ENCODE data around the gene HRAS.

HRAS gene

DNA sequence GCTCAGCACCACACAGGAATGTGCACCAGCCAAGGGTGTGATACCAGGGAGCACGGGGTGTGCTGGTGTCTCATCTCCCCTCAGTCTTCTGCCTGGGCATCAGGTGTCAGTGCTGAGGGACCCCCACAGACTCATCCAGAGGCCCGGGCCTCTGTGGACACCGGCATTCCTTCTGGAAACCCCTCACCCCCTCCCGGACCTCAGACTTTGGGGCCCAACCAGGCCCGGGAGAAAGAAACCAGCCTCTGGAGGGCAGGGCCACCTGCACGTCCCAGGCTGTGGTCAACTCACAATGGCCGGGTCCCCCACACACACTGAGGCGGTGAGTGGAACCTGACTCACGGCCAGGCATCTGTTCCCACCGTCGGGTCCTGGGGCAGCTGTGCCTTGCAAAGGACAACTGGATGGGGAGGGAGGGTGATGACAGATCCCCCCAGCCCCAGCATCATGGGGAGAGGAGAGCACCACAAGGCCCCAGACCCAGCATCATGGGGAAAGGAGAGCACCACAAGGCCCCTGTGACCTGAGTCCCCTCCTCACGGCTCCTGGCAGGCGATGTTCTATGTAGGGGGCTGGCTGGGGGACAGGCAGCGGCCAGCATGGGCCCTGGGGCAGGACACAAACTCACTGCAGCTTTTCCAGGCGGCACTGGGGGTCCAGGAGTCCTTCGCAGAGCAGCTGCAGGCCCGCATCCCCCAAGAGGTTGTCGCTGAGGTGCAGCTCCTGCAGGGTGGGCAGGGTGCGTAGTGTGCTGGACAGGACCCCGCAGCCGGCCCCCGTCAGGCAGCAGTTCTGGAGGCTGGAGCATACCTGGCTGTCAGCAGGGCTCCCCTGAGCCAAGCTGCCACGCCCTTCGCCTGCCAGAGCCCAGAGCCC lies 35.9 kb downstream of the HRAS start:
- H3K27me3 ChIP-seq (replicated peaks): no peaks in the 10 kb centered on the region
- peaks cover 71% of the 10 kb centered on the region for H3K36me3 ChIP-seq (replicated peaks)
- no peak for DNase-seq
- TF ChIP-seq, protein P1, sequence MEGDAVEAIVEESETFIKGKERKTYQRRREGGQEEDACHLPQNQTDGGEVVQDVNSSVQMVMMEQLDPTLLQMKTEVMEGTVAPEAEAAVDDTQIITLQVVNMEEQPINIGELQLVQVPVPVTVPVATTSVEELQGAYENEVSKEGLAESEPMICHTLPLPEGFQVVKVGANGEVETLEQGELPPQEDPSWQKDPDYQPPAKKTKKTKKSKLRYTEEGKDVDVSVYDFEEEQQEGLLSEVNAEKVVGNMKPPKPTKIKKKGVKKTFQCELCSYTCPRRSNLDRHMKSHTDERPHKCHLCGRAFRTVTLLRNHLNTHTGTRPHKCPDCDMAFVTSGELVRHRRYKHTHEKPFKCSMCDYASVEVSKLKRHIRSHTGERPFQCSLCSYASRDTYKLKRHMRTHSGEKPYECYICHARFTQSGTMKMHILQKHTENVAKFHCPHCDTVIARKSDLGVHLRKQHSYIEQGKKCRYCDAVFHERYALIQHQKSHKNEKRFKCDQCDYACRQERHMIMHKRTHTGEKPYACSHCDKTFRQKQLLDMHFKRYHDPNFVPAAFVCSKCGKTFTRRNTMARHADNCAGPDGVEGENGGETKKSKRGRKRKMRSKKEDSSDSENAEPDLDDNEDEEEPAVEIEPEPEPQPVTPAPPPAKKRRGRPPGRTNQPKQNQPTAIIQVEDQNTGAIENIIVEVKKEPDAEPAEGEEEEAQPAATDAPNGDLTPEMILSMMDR (IDR thresholded peaks at IDR 0.05; ENCODE audit: low read depth, low read length, missing control alignments): no peak
- no peak overlapping the region for H3K27ac ChIP-seq
- in situ Hi-C loops (cut with HindIII; ENCODE audit: low pct_ligation_motif_present, low sequenced_read_pairs): no loop called here
- H3K4me3 ChIP-seq (ENCODE audit: low read depth, low read length): no peak overlapping the region

DNA sequence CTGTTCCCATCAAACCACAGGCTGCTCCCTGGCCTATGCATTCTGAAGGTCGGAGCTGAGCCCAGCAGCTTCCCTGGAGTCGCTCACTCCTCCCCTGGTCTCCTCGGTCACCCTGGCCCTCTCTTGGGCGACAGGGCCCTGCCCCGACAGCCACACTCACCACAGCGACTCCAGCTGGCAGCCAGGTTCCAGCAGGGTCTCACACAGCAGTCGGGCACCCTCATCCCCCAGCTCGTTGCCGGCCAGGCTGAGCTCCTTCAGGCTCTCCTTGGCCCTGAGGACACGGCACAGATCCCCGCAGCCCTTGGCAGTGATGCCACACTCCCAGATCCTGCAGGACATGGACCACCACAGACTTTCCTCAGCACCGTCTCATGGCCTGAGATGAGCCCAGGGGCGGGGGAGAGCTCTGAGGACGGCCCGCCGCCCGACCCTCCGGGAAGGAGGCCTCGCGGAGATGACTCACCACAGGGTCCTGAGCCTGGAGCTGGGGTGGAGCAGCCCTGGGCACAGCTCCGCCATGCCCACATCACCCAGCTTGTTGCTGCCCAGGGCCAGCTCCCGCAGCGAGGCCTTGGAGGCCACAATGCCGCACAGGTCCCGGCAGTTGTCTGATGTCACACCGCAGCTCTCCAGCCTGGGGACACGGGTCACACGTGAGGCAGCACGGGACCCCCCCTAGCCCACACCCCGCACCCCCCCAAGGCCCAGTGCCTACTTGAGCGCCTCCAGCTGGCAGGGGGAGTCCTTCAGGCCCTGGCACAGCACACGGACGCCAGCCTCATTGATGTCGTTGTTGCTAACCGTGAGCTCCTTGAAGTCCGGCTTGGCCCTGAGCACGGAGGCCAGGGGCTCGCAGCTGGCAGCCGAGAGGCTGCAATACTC lies 36.8 kb downstream of the HRAS start:
- no peak overlapping the region for H3K4me3 ChIP-seq (ENCODE audit: low read depth, low read length)

DNA sequence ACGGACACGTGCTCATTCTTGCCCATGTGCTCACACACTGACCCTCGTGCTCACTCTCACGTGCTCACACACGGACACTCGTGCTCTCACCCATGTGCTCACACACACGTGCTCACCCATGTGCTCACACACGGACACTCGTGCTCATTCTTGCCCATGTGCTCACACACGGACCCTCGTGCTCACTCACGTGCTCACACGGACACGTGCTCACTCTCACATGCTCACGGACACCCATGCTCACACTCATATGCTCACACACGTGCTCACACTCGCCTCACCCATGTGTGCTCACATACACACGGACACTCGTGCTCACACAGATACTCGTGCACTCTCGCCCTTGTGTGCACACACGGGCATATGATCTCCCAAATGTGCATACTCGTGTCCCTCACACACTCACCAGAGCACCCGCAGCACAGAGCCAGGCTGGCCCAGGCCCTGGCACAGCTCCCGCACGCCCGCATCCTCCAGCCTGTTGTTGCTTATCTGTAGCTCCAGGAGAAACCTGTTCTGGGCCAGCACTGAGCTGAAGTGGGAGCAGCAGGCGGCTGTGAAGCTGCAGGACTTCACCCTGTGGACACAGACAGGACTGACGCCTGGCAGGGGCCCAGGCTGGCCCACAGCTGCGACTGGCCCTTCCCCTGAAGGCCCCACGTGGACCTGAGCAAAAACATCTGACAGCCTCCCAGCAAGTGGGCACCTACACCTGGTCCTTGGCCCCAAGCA lies 37.6 kb downstream of the HRAS start:
- peaks cover 86% of the 10 kb centered on the region for H3K36me3 ChIP-seq (replicated peaks)
- H3K4me3 ChIP-seq (ENCODE audit: low read depth, low read length): no peak overlapping the region
- H3K27ac ChIP-seq: no peak overlapping the region
- no peak for DNase-seq
- in situ Hi-C loops (cut with HindIII; ENCODE audit: low pct_ligation_motif_present, low sequenced_read_pairs): no loop called here
- no peaks in the 10 kb centered on the region for H3K27me3 ChIP-seq (replicated peaks)
- TF ChIP-seq, protein P1 (IDR thresholded peaks at IDR 0.05; ENCODE audit: low read depth, low read length, missing control alignments): no peak

More for the DNA sequence above, 36.8 kb downstream of the HRAS start:
- Histone ChIP-seq H3K27ac (no peak overlapping the region), H3K27me3 (replicated peaks) (no peaks in the 10 kb centered on the region), H3K36me3 (replicated peaks) (peaks cover 78% of the 10 kb centered on the region)
- in situ Hi-C loops (cut with HindIII; ENCODE audit: low pct_ligation_motif_present, low sequenced_read_pairs): no loop called here
- no peak for DNase-seq
- TF ChIP-seq, protein P1 (IDR thresholded peaks at IDR 0.05; ENCODE audit: low read depth, low read length, missing control alignments): no peak

DNA sequence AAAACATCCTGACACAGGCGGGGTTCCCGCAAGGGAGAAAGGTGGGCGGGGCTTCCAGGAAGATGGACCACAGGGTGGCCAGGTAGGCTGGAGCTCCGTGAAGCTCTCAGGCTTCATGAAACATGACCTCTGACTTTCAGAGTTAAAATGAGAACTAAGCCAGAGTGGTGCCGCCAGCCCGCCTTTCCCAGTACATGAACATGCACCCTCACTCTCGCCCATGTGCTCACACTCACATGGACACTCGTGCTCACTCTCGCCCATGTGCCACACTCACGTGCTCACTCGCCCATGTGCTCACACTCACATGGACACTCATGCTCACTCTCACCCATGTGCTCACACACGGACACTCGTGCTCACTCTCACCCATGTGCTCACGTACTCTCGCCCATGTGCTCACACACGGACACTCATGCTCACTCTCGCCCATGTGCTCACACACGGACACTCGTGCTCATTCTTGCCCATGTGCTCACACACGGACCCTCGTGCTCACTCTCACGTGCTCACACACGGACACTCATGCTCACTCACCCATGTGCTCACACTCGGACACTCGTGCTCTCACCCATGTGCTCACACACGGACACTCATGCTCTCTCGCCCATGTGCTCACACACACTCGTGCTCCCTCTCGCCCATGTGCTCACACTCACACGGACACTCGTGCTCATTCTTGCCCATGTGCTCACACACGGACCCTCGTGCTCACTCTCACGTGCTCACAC lies 38.4 kb downstream of the HRAS start:
- Histone ChIP-seq H3K4me3 (ENCODE audit: low read depth, low read length) (no peak overlapping the region), H3K36me3 (replicated peaks) (peaks cover 88% of the 10 kb centered on the region), H3K27me3 (replicated peaks) (no peaks in the 10 kb centered on the region), H3K27ac (no peak overlapping the region)
- DNase-seq: no peak
- in situ Hi-C loops (cut with HindIII; ENCODE audit: low pct_ligation_motif_present, low sequenced_read_pairs): no loop called here
- TF ChIP-seq, protein P1 (IDR thresholded peaks at IDR 0.05; ENCODE audit: low read depth, low read length, missing control alignments): no peak

DNA sequence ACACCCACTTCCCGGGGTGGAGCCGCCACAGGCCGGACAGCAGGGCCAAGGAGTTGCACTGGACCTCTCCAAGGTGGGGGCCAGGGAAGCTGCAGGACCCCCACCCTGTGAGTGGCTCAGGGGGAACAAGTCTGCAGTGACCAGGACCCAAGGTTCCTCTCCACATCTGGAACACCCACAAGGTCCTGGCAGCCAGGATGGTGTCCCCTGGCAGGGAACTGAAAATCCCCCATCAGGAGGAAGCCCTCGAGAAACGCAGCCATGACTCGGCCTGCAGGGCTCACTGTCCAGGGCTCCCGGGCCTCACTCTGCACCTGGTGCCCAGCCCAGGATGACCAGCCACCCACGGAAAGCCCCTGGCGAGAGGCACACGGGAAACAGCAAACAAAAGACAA lies 39.8 kb downstream of the HRAS start:
- Histone ChIP-seq H3K4me3 (ENCODE audit: low read depth, low read length) (no peak overlapping the region), H3K27ac (no peak overlapping the region), H3K36me3 (replicated peaks) (peaks cover 79% of the 10 kb centered on the region), H3K27me3 (replicated peaks) (no peaks in the 10 kb centered on the region)
- TF ChIP-seq, protein P1 (IDR thresholded peaks at IDR 0.05; ENCODE audit: low read depth, low read length, missing control alignments): no peak
- DNase-seq: no peak
- in situ Hi-C loops (cut with HindIII; ENCODE audit: low pct_ligation_motif_present, low sequenced_read_pairs): no loop called here

Data from brain microvascular endothelial cell (primary cell).